Stimulated activated CD4-positive, alpha-beta T cell treated with anti-CD3 and anti-CD28 coated beads, Interleukin-1b, Interleukin-23, amount 100 ng/mL, for 24 hours (primary cell): Measurements from ENCODE around the gene ABAT.
"Not testable (repeated sequence)": the region's sequence is repeated elsewhere in the genome, so short reads cannot be mapped to it uniquely, and the experiment has no call there.

Experiments used
- DNase-seq, 4 experiments: peaks; one replicate each; pipeline ENCODE4 v3.0.0-alpha.2; 2020; ENCODE audit warnings: low read depth in 4 of 4, low spot score in 1 of 4

ABAT gene

GRCh38 chr16:8648877-8649276 lies 25.5 kb upstream of the ABAT start:
- DNase-seq = no peak

- DNase-seq = no peak
Observed at GRCh38 chr16:8649829-8650554, 24.4 kb upstream of the ABAT start.

DNA sequence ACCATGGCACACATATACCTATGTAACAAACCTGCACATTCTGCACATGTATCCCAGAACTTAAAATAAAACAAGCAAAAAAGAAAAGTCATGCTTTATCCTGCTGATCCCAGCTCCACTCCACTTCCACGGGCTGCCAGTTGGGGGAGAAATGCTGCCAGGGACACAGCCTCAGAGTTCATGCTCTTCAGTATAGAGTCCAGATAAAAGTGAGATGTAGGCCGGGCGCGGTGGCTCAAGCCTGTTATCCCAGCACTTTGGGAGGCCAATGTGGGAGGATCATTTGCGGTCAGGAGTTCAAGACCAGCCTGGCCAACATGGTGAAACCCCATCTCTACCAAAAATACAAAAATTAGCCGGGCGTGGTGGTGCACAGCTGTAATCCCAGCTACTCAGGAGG lies 22.5 kb upstream of the ABAT start:
- DNase-seq = not testable (repeated sequence)

- peak in 1 of 4 experiments; percentile 8 for DNase-seq
Observed at GRCh38 chr16:8655184-8655717, 19.2 kb upstream of the ABAT start.

- no peak for DNase-seq
Observed at GRCh38 chr16:8656376-8656775, 18.0 kb upstream of the ABAT start.

GRCh38 chr16:8660841-8661301 lies 13.5 kb upstream of the ABAT start:
- peak in 2 of 4 experiments; percentile 16 to 33 for DNase-seq

- no peak for DNase-seq
Observed at GRCh38 chr16:8661703-8662102, 12.7 kb upstream of the ABAT start.

DNA sequence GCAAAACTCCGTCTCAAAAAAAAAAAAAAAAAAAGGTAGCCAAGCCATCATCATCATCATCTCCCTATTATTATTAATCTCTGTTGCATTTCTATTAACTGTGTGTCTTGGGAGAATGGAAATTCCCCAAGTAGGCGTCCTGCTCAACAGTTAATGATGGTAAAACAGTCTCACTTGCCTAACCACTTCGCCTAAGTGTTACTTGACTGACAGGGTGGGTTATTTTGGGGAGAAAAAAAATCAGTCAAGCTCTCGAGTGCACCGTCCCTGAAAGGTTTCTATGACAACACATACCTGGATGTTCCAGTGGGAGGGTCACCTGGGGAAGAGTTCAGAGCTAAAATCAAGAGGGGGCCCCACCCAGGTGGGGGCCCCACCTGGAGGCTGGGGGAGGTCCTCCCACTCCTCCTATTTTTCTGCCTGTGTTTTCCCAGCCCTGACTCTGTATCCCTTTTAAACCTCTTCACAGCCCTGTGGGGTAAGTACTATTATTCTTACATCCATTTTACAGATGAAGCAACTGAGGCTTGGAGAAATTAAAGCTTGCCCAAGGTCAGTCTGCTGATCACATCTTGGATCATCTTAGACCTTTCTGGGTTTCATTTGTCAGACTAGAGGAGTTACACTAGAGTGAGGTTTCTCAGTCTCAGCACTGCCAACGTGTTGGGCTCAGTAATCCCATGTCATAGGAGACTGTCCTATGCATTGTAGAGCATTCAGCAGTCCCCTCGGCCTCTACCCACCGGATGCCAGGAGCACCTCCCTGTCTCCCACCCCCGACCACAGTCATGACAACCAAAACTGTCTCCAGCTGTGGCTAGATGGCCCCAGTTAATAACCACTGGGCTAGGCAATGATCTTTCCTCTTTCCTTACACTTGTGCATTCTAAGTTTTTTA lies 11.0 kb upstream of the ABAT start:
- DNase-seq = no peak

DNA sequence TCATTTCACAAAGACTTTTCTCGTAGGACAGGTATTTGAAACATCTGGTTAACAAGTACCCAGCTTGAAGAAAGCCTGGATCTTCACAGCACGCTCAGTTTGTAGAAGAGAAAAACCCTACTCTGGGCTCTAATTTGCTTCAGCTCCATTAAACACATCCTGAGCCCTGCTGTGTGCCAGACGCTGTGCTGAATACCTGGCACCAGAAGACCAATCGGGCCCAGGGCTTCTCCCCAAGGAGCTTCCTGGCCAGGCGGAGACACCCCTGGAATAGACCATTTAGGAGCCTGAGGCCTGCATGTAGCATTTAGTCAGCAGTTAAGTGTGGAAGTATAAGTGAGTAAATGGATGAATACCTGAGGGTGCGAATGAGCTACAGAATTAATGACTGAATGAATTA lies 8.9 kb upstream of the ABAT start:
- DNase-seq = no peak

DNA sequence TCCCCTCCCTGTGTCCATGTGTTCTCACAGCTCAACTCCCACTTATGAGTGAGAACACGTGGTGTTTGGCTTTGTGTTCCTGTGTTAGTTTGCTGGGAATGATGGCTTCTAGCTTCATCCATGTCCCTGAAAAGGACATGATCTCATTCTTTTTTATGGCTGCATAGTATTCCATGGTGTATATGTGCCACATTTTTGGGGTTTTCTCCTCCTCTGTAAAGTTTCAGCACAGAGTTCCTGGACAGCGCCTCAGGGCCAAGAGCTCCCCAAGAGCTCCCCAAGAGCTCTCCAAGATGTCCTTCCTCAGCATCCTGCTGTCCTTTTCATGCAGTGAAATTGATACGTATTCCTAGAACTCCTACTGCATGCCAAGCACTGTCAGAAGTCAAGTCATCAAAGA lies 6.9 kb upstream of the ABAT start:
- no peak for DNase-seq

GRCh38 chr16:8668113-8668512 lies 6.3 kb upstream of the ABAT start:
- no peak for DNase-seq

DNA sequence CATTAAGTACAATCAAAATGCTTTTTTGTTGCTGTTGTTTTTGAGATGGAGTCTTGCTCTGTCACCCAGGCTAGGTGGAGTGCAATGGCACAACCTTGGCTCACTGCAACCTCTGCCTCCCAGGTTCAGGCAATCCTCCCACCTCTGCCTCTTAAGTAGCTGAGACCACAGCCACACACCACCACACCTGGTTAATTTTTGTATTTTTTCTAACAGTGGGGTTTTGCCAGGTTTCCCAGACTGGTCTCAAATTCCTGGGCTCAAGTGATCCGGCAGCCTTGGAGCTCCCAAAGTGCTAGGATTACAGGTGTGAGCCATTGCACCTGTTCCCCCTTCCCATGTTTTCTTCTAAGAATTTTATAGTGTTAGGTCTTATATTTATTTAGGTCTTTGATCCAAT lies 4.9 kb upstream of the ABAT start:
- no peak for DNase-seq

- DNase-seq = no peak
Observed at GRCh38 chr16:8670014-8670560, 4.3 kb upstream of the ABAT start.

DNA sequence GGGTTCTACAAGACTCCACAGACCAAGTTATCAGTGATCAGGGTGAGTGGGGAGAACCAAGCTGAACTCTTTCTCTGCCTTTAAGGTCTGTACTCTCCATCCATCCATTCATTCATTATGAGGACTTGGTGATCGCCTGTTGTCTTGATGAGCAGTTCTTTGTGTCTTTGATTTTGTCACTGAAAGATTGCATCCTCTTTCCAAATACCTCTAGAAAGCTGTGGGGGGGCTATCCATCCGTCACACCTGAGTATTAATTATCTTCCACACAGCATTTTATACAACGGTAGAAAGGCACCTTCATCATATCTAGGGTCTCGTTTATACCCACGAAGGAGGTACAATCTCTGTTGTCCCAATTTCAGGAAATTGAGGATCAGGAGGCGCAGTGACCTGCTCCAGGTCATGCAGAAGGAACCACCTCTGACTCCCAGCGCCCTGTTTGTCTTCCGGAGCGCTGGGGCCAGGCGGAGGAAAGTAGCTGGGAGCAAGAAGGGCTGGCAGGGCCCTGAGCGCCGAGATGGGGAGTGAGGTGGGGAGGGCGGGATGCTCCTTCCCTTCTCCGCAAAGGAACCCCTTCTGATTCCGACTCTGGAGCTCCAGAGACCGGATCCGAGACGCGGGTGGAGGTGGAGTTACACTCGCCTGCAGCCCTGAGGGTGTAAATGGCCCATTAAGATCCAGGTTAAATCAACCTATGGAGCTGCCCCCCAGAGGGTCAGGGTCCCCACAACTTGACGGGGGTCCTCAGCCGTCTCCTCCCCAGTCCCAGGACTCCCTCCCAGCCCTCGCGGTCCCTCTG lies 605 bp upstream of the ABAT start:
- DNase-seq = peak in 1 of 4 experiments; percentile 4

- peak; percentile 27 to 53 (median 28) for DNase-seq
Observed at GRCh38 chr16:8675183-8676159, 1.1 kb downstream of the ABAT start.

DNA sequence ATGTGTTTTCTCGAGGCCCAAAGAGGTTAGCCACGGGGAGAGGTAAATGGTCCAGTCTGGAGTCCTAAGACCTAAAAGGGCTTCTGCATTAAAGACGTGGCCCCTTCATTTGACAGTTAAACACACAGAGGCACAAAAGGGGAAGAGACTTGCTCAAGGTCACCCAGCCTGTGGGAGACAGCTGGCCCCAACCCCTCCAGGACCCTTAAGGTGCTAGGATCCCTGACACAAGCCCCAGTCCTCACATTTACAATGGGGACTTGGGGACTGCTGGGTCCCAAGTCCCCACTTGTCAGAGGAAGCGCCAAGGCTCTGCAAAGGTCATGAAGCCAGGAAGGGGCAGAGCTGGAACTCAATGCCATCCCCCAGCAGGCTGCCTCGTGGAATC lies 1.7 kb downstream of the ABAT start:
- DNase-seq = no peak

DNA sequence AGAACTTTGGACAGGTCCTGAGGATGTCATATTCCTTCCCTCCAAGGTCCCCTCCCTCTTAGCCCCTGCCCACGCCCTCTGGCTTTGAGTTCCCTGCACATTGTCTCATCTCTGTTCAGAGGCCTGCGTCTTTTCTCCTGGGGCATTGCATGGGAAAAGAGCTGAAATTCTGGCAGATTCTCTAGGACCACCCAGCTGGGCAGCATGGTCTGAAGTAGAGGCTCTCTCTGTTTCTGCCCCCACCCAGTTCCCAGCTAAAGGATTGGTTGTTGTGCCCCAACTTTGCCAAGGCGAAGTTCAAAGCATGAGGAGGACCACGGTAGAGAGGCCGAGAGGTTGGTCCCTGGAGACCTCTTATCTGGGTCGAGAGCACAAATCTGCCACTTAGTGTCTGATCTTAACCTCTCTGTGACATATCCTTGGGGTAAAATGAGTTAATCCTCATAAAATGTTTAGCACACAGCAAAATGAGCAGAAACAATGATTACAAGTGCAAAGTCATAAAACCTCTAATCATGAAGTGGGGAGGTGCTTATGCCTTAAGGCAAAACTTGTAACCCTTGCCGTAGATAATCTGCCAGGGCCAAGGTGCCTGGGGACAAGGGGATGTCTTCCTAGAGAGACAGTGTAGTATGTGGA lies 2.4 kb downstream of the ABAT start:
- DNase-seq = no peak

GRCh38 chr16:8677481-8677880 lies 3.1 kb downstream of the ABAT start:
- no peak for DNase-seq
